ENCODE results near the gene MB21D2. TPM values are rescaled to one million over a fixed set of nuclear protein-coding genes. Genes with fewer than 3 reads are reported as not detected.

MB21D2 gene
- total RNA-seq, 4 donors from 2014 or later = 1.5 to 3.8 (median 2.7) TPM

- peaks cover 11 to 20% of the 10 kb centered on the region in 2 donors for H3K4me1 ChIP-seq
- in situ Hi-C loops (cut with MboI; ENCODE audit: low sequenced_read_pairs in 4 of 4) = loop anchor here in 1 of 4 donors (10.0 to 25.0 kb wide), 2 partner anchors 95 to 667 kb away; partner anchors contain the start of gene OPA1
- no peak for TF ChIP-seq POLR2A (IDR thresholded peaks at IDR 0.05)
- no peak for TF ChIP-seq CTCF (IDR thresholded peaks at IDR 0.05 in 4 of 5, conservative IDR thresholded peaks at IDR 0.05 in 1 of 5)
These were observed 2.2 kb upstream of the MB21D2 start for GRCh38 chr3:192919901-192920300.

GRCh38 chr3:192918275-192918588 lies 576 bp upstream of the MB21D2 start:
- TF ChIP-seq POLR2A (IDR thresholded peaks at IDR 0.05) (no peak), CTCF (IDR thresholded peaks at IDR 0.05 in 4 of 5, conservative IDR thresholded peaks at IDR 0.05 in 1 of 5) (peak in 1 of 5 experiments; percentile 33)
- peak overlapping the region; percentile 74 to 92 (median 82) for H3K4me3 ChIP-seq
- H3K27me3 ChIP-seq = no peaks in the 10 kb centered on the region
- DNase-seq (no peak), ATAC-seq (no peak)
- intact Hi-C loops (cut with DNase I; ENCODE audit: low total_unique reads) (loop anchor here (5.0 kb wide), 1 partner anchor 674 kb away; the partner anchor contains the start of gene OPA1), in situ Hi-C loops (cut with MboI; ENCODE audit: low sequenced_read_pairs in 4 of 4) (loop anchor here in 1 of 4 donors (25.0 kb wide), 1 partner anchor 669 kb away; the partner anchor contains the start of gene OPA1)
- no peaks in the 10 kb centered on the region for H3K9me3 ChIP-seq
- H3K27ac ChIP-seq = peak overlapping the region; percentile 88 to 94 (median 90)
- peaks cover 11 to 24% of the 10 kb centered on the region in 2 donors for H3K4me1 ChIP-seq
- no peaks in the 10 kb centered on the region for H3K36me3 ChIP-seq

More at GRCh38 chr3:192919901-192920300, 2.2 kb upstream of the MB21D2 start:
- DNase-seq = no peak
- Histone ChIP-seq H3K4me3 (no peak overlapping the region), H3K27me3 (no peaks in the 10 kb centered on the region), H3K9me3 (no peaks in the 10 kb centered on the region), H3K36me3 (no peaks in the 10 kb centered on the region), H3K27ac (no peak overlapping the region)
- intact Hi-C loops (cut with DNase I; ENCODE audit: low total_unique reads) = loop anchor here (5.0 kb wide), 1 partner anchor 672 kb away; the partner anchor contains the start of gene OPA1
- ATAC-seq = no peak

GRCh38 chr3:192917028-192917403 lies 640 bp downstream of the MB21D2 start:
- no peaks in the 10 kb centered on the region for H3K27me3 ChIP-seq
- H3K9me3 ChIP-seq = no peaks in the 10 kb centered on the region
- peak overlapping the region; percentile 74 to 92 (median 82) for H3K4me3 ChIP-seq
- H3K27ac ChIP-seq = peak overlapping the region; percentile 88 to 94 (median 90)
- H3K4me1 ChIP-seq = peaks cover 11 to 24% of the 10 kb centered on the region in 2 donors
- TF ChIP-seq CTCF (IDR thresholded peaks at IDR 0.05 in 4 of 5, conservative IDR thresholded peaks at IDR 0.05 in 1 of 5) = peak in 2 of 5 experiments; percentile 32 to 35
- peak; percentile 41 to 47 for TF ChIP-seq POLR2A (IDR thresholded peaks at IDR 0.05)
- H3K36me3 ChIP-seq = no peaks in the 10 kb centered on the region
- ATAC-seq (peak; percentile 72 to 78), DNase-seq (peak; percentile 65 to 70)
- intact Hi-C loops (cut with DNase I; ENCODE audit: low total_unique reads) = loop anchor here (1.0 to 5.0 kb wide), 4 partner anchors 100 to 1220 kb away; partner anchors contain the start of genes HES1, OPA1 and PLAAT1
- in situ Hi-C loops (cut with MboI; ENCODE audit: low sequenced_read_pairs in 4 of 4) = loop anchor here in 1 of 4 donors (25.0 kb wide), 1 partner anchor 670 kb away; the partner anchor contains the start of gene OPA1

GRCh38 chr3:192916371-192917027 lies 1.2 kb downstream of the MB21D2 start:
- peak; percentile 31 to 45 for ATAC-seq
- Histone ChIP-seq H3K36me3 (no peaks in the 10 kb centered on the region), H3K4me3 (peak overlapping the region; percentile 74 to 92 (median 82)), H3K4me1 (peaks cover 11 to 24% of the 10 kb centered on the region in 2 donors), H3K9me3 (no peaks in the 10 kb centered on the region), H3K27ac (peak overlapping the region; percentile 88 to 94 (median 90)), H3K27me3 (no peaks in the 10 kb centered on the region)
- intact Hi-C loops (cut with DNase I; ENCODE audit: low total_unique reads) (loop anchor here (1.0 to 5.0 kb wide), 4 partner anchors 100 to 1220 kb away; partner anchors contain the start of genes HES1, OPA1 and PLAAT1), in situ Hi-C loops (cut with MboI; ENCODE audit: low sequenced_read_pairs in 4 of 4) (loop anchor here in 1 of 4 donors (25.0 kb wide), 1 partner anchor 671 kb away; the partner anchor contains the start of gene OPA1)
- TF ChIP-seq POLR2A (IDR thresholded peaks at IDR 0.05) = no peak
- TF ChIP-seq CTCF (IDR thresholded peaks at IDR 0.05 in 4 of 5, conservative IDR thresholded peaks at IDR 0.05 in 1 of 5) = no peak
- peak in 1 of 2 donors; percentile 21 for DNase-seq

Measured in gastrocnemius medialis (tissue), 4 donors.